HG02870 (cell line): ENCODE results near the gene LRTM2.

ENCODE experiments used
- ATAC-seq: cut with Tn5 transposase; IDR thresholded peaks from one replicate; pipeline ENCODE4 v1.9.1; 2021; ENCODE audit warnings: mild to moderate bottlenecking, moderate library complexity; ENCODE audit not compliant: unreplicated experiment

LRTM2 gene

GRCh38 chr12:1839956-1840951 lies 19.9 kb downstream of the LRTM2 start:
- no peak for ATAC-seq

- ATAC-seq: no peak
These were observed 20.6 kb downstream of the LRTM2 start for GRCh38 chr12:1840981-1841425.

- ATAC-seq: no peak
These were observed 21.3 kb downstream of the LRTM2 start for GRCh38 chr12:1841586-1842182.

GRCh38 chr12:1842183-1842904 lies 22.0 kb downstream of the LRTM2 start:
- ATAC-seq: no peak

- ATAC-seq: no peak
These were observed 22.7 kb downstream of the LRTM2 start for GRCh38 chr12:1842905-1843640.

GRCh38 chr12:1843641-1844005 lies 23.3 kb downstream of the LRTM2 start:
- ATAC-seq: no peak

- no peak for ATAC-seq
These were observed 23.9 kb downstream of the LRTM2 start for GRCh38 chr12:1844223-1844622.

GRCh38 chr12:1844661-1845409 lies 24.5 kb downstream of the LRTM2 start:
- ATAC-seq: no peak

GRCh38 chr12:1845427-1845826 lies 25.1 kb downstream of the LRTM2 start:
- ATAC-seq: no peak

GRCh38 chr12:1845886-1846285 lies 25.5 kb downstream of the LRTM2 start:
- no peak for ATAC-seq

- ATAC-seq: no peak
These were observed 26.3 kb downstream of the LRTM2 start for GRCh38 chr12:1846421-1847405.

GRCh38 chr12:1847411-1847810 lies 27.0 kb downstream of the LRTM2 start:
- ATAC-seq: no peak

GRCh38 chr12:1848146-1848545 lies 27.8 kb downstream of the LRTM2 start:
- ATAC-seq: no peak

- no peak for ATAC-seq
These were observed 28.4 kb downstream of the LRTM2 start for GRCh38 chr12:1848745-1849144.

- ATAC-seq: no peak
These were observed 30.9 kb downstream of the LRTM2 start for GRCh38 chr12:1851151-1851701.

GRCh38 chr12:1852076-1852475 lies 31.7 kb downstream of the LRTM2 start:
- no peak for ATAC-seq

- ATAC-seq: no peak
These were observed 33.4 kb downstream of the LRTM2 start for GRCh38 chr12:1853716-1854115.

- ATAC-seq: no peak
These were observed 34.9 kb downstream of the LRTM2 start for GRCh38 chr12:1855241-1855640.

- no peak for ATAC-seq
These were observed 36.7 kb downstream of the LRTM2 start for GRCh38 chr12:1857086-1857485.
